ENCODE results near the gene EDN3. TPM values are rescaled to one million over a fixed set of nuclear protein-coding genes. Genes with fewer than 3 reads are reported as not detected.

EDN3 gene
- total RNA-seq, 1 donor = not detected

GRCh38 chr20:59284470-59284869 lies 15.9 kb upstream of the EDN3 start:
- TF ChIP-seq CTCF (IDR thresholded peaks at IDR 0.05; ENCODE audit: insufficient read depth, low read length) = no peak
- DNase-seq (ENCODE audit: low read depth) = no peak
- H3K4me3 ChIP-seq (ENCODE audit: low read depth, low read length) = no peak overlapping the region

- TF ChIP-seq CTCF (IDR thresholded peaks at IDR 0.05; ENCODE audit: insufficient read depth, low read length) = no peak
- H3K4me3 ChIP-seq (ENCODE audit: low read depth, low read length) = no peak overlapping the region
- DNase-seq (ENCODE audit: low read depth) = no peak
These were observed 10.4 kb upstream of the EDN3 start for GRCh38 chr20:59289994-59290393.

GRCh38 chr20:59291740-59292383 lies 8.5 kb upstream of the EDN3 start:
- no peak for DNase-seq (ENCODE audit: low read depth)
- H3K4me3 ChIP-seq (ENCODE audit: low read depth, low read length) = no peak overlapping the region
- no peak for TF ChIP-seq CTCF (IDR thresholded peaks at IDR 0.05; ENCODE audit: insufficient read depth, low read length)

- no peak for DNase-seq (ENCODE audit: low read depth)
- TF ChIP-seq CTCF (IDR thresholded peaks at IDR 0.05; ENCODE audit: insufficient read depth, low read length) = no peak
- no peak overlapping the region for H3K4me3 ChIP-seq (ENCODE audit: low read depth, low read length)
These were observed 4.9 kb upstream of the EDN3 start for GRCh38 chr20:59295531-59295930.

GRCh38 chr20:59297686-59298085 lies 2.7 kb upstream of the EDN3 start:
- H3K4me3 ChIP-seq (ENCODE audit: low read depth, low read length) = no peak overlapping the region
- TF ChIP-seq CTCF (IDR thresholded peaks at IDR 0.05; ENCODE audit: insufficient read depth, low read length) = no peak
- DNase-seq (ENCODE audit: low read depth) = no peak

- DNase-seq (ENCODE audit: low read depth) = no peak
- H3K4me3 ChIP-seq (ENCODE audit: low read depth, low read length) = no peak overlapping the region
- TF ChIP-seq CTCF (IDR thresholded peaks at IDR 0.05; ENCODE audit: insufficient read depth, low read length) = no peak
These were observed 472 bp upstream of the EDN3 start for GRCh38 chr20:59299945-59300332.
